ENCODE data around the gene RAPGEF4.

Gene RAPGEF4

GRCh38 chr2:172861098-172861497 is 125.5 kb downstream of the RAPGEF4 start:
- DNase-seq (ENCODE audit: low read depth) = no peak

DNA sequence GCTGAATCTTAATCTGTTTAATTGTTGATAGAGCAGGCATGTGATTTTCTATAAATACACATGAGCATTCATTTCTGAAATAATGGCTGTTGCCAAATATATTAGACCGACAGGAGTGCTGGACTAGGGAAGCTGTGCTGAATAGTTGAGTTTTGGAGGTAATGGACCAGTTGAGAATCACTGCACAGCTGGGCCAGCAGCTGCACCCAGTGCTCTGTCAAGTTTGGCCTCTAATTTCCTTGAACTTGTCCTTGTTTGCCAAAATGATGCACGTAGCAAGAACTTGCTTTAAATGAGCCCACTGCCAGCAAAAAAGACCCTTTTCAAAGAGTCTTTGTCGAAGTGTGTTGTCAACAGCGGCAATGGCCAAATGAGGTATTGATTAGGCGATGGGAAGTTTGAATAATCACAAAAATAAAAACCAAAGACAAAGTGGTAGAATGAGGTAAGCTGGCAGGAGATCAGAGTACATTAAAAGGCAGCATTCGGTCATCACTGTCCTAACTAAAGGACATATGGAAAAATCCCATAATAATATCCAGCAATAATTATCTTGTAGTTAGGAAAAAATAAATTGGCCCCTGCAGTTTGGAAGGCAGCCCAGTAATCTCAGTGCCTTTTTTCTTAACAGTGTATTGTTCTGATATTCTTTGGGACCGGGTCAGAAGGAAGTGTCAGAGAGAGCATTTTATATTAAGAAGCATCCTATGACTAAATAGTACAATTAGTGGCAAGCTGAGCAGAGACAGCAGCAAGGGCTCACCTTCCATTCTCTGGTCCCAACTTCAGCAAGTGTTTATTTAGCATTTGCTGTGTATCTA is 126.2 kb downstream of the RAPGEF4 start:
- no peak for DNase-seq (ENCODE audit: low read depth)

GRCh38 chr2:172863341-172863740 is 127.7 kb downstream of the RAPGEF4 start:
- DNase-seq (ENCODE audit: low read depth) = no peak

DNA sequence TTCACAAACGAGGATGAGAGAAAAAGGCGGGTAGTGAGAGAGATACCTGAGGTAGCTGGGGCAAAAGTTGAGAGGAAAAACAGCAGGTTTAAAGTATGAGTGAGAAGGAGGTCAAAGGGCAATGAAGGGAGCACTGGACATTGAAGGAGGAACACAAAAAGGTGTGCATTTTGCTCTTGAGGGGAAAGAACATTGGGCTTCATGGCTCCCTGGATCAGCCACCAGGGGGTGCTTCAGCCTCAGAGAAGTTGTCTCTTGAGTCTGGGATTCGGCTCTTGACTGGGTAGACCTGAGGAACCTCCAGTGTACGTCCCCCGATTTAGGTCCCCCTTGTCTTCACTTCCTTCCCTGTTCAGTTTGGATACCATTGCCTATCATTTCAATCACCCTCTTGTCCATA is 128.5 kb downstream of the RAPGEF4 start:
- peak; percentile 34 for DNase-seq (ENCODE audit: low read depth)

GRCh38 chr2:172865422-172865821 is 129.8 kb downstream of the RAPGEF4 start:
- no peak for DNase-seq (ENCODE audit: low read depth)

- DNase-seq (ENCODE audit: low read depth) = no peak
Observed at GRCh38 chr2:172869861-172870260, 134.2 kb downstream of the RAPGEF4 start.

GRCh38 chr2:172870396-172870795 is 134.8 kb downstream of the RAPGEF4 start:
- no peak for DNase-seq (ENCODE audit: low read depth)

- DNase-seq (ENCODE audit: low read depth) = no peak
Observed at GRCh38 chr2:172877826-172878225, 142.2 kb downstream of the RAPGEF4 start.

DNA sequence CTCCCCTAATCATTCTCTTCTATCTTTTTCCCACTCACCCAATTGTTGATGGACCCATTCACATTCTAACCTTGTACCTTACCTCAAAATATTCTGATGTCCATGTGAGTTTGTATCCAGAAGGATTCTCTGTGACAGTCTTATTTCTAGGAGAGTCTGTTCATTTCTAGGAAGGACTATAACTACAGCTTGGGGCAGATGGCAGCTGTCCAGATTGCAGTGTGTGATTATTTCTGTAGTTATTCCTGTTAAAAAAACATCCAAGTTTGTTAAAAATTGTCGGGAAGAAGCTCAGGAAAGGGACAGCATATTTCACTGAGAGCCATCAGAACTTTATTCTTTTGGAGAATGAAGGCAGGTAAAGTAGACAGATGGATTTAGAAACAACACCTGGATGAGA is 142.6 kb downstream of the RAPGEF4 start:
- no peak for DNase-seq (ENCODE audit: low read depth)

- DNase-seq (ENCODE audit: low read depth) = no peak
Observed at GRCh38 chr2:172884336-172884735, 148.7 kb downstream of the RAPGEF4 start.

DNA sequence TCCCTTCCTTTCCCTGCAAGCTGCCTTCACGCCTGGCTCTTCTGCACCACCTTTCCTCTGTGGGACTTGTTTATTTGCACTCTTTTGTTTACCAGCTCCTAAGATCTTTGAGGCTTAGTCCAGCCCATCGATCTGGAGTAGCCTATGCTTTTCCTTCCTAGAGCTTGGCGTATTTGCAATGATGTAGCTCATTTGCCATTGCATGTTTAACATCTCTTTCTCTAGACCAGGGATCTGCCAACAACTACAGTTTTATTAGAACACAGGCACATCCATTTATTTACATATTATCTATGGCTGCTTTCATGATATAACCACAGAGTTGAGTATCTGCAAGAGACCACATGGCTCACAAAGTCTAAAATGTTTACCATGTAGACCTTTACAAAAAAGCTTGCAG is 150.4 kb downstream of the RAPGEF4 start:
- no peak for DNase-seq (ENCODE audit: low read depth)

DNA sequence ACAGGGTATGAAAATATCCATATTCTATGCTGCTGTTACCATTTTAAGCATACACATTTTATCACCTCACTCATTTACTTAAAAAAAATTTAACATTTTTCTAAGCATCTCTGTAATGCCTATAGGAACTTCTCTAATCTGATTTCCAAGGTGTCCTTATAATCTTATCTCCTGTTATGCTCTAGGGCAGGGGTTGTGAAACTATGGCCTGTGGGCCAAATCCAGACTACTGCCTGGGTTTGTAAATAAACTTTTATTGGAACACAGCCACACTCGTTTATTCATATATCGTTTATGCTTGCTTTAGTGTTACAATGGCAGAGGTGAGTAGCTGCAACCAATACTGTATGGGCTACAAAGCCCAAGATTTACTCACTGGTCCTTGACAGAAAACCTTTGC is 151.6 kb downstream of the RAPGEF4 start:
- DNase-seq (ENCODE audit: low read depth) = no peak

DNA sequence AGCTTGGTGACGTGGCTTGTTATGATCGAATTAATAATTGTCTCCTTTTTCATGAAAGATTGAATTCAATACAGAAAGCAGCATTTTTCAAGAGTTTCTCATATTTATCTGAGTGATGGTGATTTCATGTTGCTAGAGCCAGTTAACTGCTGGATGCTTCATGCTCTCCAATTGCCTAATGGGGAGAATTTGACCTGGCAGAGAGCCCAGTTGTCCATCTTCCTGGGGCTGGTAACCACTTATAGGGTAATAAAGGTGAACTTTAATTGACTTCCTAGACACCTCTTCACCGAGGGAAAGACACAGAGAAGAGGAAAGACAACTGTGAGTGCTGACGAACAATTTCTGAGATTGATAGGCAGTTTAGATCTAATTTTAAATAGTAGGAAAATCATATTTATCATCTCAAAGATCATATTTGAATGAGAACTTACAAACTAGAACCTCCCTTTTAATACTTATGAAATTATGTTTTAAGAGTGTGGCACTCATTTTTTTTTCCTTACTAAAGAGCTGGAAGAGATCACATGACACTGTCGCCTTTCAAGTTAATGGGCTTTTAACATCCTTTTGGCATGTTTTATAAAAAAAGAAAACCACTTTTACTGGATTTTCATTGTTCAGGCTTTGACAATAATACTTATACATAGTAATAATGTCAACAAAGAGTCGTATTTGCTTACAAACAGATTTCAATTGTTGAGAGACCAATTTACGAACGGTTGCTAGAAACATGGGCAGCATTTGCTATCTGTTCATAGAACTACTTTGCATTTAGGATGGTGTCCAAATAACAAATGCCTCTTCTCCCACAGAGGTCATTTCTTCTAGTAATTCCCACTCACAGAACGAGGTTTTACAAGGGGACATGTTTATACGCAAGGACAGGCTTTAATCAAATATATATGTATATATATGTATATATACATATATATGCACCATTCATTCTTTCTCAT is 153.3 kb downstream of the RAPGEF4 start:
- DNase-seq (ENCODE audit: low read depth) = no peak

DNA sequence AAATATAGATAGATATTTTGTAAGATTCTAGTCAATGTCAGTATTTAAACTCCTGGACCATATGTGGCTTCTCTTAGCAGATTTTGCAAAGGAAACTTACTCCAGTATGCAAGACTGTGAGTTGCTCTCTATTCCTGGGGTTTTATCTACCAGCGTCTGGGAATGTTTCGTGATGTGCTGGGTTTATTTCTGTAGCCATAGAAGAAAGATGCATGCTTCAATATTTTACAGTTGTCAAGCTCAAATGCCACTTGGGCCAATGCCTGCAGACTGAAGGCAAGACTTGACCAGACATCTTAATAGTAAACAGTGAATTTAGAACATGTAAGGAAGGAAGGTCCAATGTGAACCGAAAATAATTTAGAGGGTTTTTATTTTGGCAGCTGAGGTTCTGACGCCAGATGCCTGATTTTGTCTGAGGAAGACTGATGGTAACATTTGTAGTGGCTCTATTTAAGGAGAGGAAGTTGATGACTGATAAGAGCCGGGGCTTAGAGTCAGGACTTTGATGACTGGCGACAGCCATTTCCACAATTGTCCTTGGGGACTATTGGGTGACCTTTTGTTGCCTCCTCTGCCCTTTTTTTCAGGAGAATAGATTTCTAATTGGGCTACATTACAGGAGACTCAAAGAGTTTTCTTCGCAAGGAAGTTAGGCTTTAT is 154.3 kb downstream of the RAPGEF4 start:
- no peak for DNase-seq (ENCODE audit: low read depth)

GRCh38 chr2:172893111-172893510 is 157.5 kb downstream of the RAPGEF4 start:
- no peak for DNase-seq (ENCODE audit: low read depth)

DNA sequence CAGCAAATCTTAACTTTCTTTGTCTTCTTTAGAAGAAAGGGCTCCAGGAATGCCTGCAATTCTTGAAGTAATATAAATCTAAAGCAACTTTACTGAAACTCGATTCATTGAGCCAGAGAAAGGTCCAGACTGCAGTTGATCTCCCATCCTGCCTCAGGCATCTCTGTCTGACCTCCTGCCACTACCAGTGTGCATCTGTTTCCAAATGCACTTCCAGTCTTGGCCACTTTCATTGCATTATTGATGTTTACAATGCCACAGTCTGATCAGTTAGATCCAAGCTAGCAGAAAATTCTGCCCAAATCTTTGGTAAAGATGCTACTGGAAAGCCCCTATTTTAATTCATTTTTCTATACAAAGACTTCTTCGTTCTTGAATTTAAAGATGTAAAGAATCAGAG is 158.0 kb downstream of the RAPGEF4 start:
- no peak for DNase-seq (ENCODE audit: low read depth)

DNA sequence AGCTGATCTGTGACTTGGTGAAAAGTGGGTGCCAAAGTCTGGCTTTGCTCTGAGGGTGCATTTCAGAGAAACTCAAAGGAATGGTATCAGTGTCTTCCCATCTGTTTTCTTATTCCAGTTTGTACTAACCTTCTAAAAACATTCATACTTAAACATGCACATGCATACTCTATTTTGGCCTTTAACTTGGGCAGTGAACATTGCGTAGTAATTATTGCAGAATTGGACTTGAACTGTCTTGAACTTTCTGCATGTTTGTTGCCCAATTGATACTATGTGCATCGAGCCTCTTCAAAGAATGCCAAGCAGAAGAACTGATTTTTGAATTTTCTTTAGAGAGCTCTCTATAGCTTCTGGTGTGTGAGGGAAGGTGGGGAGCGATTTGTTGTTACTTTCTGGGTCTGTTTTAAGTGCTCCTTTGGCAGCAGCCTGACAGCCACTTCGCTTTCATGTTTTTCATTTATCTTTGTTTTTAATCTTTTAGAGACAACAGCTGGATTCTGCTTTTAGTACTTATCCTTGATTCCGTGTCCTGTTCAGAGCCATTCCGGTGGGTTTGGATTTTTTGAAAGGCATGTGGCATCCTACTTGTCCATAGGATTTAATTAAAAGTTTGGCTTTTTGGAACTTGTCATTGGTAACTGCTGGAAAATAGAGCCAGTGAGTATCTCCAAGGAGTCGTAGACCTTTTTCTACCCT is 159.2 kb downstream of the RAPGEF4 start:
- no peak for DNase-seq (ENCODE audit: low read depth)

- no peak for DNase-seq (ENCODE audit: low read depth)
Observed at GRCh38 chr2:172896661-172897081, 161.0 kb downstream of the RAPGEF4 start.

DNA sequence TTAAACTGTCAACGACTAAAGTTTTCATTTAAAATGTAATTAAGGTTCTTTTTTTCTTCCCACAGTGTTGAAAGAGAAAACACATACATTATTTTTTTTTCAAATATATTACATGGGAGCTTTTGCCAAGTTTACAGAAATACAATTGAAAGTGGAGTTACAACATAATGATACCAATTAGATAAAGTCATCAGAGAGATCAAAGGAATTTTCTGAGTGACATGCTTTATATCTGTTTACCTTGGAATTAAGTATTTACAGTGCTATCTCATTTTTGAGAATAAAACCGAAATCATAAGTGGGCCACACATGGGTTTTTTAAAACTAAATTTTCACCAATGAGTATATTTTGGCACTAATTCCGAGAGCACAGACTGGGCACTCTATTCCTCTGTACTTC is 165.2 kb downstream of the RAPGEF4 start:
- DNase-seq (ENCODE audit: low read depth) = no peak

DNA sequence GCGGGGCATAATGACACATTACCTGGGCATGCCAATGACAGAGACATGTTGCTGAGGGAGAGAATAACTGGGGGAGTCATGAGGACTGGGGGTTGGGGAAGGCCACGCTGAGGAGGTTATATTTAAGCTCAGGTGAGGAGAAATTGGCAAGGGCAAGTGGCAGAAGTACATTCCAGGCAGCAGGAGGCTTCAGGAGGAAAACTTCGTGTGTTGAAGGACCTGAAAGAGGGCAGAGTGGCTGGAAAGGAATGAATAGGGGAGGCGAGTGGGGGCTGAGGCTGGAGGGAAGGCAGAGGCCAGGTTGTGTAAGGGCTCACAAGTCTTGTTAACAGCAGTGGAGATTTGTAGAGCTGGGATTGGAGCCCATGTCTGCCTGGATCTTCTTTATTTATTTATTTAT is 166.3 kb downstream of the RAPGEF4 start:
- no peak for DNase-seq (ENCODE audit: low read depth)

DNA sequence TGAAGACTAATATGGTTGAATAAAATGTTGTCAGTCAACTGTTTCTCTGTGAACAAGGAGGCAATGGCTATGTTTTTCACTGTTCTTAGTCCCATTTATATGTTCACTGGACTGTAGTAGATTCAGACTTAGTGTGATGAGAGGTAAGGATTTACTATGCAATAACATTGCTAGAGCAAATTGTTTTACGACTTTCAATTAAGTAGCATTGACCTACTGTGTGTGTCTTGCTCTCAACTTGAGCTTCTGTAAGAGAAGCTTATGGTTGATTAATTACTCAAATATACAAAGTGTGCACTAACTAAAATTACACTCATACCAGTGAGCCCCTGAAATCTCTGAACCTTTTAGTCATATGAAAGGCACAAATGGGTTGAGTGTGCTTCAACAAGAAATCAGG is 168.6 kb downstream of the RAPGEF4 start:
- no peak for DNase-seq (ENCODE audit: low read depth)

Data from activated T-cell treated with anti-CD3 and anti-CD28 coated beads for 48 hours (primary cell).